Stimulated activated CD8-positive, alpha-beta memory T cell treated with anti-CD3 and anti-CD28 coated beads, Interleukin-15, amount 100 ng/mL, for 24 hours (primary cell): ENCODE data around the gene CERS6.
"Not testable (repeated sequence)": the region's sequence is repeated elsewhere in the genome, so short reads cannot be mapped to it uniquely, and the experiment has no call there.

Experiments
- DNase-seq: peaks from one replicate; pipeline ENCODE4 v3.0.0-alpha.2; 2020; ENCODE audit warnings: low read depth

CERS6 gene

DNA sequence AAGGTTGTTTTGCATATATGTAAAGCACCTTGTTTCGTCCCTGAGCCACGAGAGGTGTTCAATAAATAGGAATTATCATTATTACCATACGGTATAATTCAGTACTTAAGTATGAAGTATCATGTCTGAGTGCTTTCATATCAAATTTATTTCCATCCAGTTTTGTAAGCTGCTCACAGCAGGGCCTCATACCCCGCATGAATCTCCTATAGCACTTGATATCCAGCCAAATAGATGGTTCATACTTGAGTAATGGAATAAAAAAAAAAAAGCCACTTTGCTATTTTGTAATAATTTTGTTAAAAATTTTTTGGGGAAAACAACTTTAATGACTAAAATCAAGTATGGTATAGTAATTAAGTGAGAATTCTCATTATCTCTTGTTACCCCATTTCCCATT lies 185.6 kb downstream of the CERS6 start:
- DNase-seq = no peak

DNA sequence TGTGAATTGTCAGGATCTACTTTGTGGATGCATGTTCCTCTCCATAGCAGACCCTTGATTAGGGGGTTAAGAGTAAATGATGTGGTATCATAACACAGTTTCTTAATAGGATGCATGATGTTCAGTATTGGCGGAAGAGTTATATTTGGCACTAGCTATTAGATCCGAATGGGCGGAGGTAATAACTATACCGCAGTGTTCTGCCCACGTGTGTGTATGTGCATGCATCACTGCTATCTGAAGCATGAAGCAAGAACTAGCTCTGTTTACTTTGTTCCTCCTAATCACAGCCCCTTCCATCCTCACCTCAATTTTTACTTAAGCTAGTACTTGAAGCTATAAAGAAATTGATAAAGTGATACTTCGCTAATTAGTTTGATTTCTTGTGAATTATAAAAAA lies 186.8 kb downstream of the CERS6 start:
- DNase-seq = no peak

DNA sequence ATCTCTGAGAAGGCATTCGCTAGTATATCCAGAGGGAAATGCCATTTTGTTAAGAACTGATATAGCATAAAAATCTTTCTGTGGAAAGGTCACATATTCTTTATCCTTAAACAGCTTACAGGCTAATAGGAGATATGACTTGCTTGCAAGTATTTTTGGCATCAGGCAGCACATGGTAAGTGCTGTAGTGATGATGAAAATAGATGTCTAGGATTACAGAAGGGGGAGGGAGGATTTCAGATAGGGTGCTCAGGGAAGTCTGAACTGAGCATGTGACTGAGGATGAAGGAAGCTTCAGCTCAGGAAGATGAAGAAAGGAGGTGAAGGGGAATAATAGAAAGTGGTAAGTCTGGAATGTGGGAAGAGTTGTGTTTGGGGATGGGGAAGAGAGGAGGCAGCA lies 187.9 kb downstream of the CERS6 start:
- DNase-seq = no peak

DNA sequence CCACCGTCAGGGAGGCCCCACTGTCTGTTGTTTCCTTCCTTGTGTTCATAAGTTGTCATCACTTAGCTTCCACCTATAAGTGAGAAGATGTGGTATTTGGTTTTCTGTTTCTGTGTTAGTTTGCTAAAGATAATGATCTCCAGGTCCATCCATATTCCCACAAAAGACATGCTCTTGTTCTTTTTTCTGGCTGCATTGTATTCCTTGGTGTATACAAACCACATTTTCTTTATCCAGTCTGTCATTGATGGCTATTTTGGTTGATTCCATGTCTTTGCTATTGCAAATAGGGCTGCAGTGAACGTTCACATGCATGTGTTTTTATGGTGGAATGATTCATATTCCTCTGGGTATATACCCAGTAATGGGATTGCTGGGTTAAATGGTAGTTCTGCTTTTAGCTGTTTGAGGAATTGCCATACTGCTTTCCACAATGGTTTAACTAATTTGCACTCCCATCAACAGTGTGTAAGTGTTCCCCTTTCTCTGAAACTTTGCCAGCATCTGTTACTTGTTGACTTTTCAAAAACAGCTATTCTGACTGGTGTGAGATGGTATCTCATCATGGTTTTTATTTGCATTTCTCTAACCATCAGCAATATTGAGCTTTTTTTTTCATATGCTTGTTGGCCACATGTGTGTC lies 189.7 kb downstream of the CERS6 start:
- no peak for DNase-seq

DNA sequence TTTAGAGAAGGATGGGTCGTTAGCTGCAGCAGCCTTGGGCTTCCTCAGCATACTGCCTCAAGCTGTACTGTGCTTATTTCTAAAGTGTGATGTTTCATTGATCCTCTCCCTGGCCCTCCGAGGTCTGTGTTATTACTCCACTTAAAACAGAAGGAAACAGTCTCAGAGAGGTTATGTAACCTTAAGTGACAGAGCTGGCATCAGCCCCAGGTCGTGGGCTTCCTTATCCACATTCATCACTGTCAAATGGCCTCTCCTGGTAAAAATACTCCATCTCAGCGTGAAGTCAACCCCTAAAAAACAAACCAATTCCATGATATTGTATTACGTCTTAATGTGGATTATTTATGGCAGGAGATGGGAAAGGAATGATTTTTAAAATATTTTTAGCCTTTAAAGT lies 193.0 kb downstream of the CERS6 start:
- DNase-seq = no peak

DNA sequence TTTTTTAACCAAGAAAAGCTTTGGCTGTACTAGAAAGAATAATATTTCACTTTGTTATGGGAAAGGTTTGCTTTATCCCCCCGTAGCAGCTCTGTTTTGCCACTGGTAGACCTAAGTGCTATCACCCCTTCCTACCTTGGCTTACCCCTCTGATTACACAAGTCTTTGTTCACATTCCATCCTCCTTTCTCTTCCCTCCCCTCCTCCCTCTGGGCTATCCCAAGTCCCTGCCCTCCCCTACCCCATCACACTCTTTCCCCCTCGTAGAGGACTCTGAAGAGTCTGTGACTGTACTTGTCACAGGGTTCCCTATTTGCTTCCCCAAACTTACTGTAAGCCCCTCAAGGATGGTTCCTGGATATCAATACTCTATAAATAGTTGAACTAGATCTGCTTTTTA lies 193.5 kb downstream of the CERS6 start:
- DNase-seq = no peak

DNA sequence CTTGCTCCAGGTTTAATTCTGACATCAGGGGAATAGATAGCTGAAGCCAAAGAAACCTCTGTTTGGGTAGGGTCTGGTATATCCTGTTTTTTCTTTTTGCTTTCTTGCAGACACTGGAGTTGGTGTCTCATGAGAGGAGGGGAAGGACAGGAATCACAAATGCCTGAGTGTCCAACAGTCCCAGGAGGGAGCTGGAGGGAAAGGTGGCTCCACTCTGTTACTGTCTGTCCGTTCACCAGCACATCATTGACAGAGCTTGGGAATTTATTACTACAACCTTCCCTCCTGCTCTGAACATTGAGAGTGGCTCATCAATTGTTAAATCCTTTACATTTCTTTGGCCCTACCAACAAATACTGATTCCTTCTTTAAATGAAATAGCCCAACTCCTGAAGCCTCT lies 194.1 kb downstream of the CERS6 start:
- DNase-seq = no peak

DNA sequence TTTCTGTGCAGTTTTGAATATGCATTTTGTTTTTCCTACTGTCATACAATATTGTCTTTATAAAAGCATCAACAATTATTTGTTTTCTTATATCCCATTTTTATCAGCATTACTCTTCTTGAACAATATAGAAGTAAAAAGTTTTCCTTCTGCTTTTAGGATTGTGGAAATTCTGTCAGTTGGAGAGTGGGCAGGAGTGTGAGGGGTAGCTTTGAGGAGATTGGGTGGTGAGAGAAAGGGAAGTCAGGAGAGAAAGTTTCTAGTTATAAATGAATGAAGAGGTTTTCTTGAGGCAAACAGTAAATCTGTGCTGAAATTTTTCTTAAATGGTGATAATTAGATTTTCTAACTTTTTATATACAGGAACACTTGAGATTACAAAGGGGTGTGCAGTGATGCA lies 194.7 kb downstream of the CERS6 start:
- DNase-seq = no peak

DNA sequence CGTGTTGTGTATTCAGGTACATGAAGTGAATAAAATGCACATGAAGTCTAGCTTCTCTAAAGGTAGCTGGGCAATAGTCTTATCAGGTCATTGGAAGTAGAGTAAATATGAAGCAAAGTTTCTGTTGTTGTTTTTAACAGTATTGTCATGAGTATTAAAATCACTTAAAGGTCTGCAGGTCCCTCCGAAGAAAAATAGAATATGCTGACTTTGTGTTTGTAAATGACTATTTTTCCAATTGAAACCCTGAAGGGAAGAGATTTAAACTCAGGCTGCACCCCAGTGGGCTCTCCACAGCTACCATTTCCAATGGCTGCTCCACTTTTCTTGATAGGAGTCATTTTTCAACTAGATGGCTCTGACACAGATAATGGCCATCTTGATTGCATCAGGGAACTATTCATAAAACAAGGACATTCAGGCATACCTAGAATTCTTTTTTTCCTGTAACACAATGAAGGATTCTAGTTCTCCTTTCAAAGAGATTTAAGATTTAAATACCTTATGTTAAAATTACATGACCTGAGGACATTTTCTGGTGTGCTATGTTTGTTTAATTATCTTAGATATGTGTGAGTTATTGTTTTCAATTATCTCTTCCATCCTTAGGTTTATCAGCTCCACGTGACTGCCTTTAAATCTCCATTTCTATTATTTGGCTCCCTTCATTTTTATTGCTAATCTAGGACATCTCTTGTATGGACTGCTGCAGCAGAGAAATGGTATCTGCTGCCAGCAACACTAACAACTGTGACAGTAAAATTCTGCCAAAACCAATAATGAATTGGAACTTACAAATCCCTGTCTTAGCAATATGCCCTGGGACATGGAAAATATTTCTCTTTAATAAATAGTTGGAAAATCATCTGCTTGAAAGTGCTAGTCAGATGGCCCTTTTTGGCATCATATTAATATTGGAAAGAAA lies 197.2 kb downstream of the CERS6 start:
- no peak for DNase-seq

DNA sequence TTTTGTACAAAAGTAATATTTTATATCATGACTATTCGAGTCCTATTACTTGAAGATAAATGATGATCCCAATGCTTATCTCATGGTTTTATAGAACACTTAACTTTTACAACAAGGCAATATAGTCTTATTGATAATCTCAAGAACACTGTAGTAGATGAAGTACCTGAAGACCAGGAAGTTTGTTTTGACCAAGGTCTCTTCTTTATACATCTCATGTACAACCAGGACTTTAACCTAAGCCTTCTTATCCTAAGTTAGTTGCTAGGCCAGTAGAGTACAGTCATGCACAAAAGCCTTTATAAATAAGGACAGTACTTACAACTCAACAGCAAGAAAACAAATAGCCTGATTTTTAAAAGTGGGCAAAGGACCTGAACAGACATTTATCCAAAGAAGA lies 198.6 kb downstream of the CERS6 start:
- DNase-seq = no peak

DNA sequence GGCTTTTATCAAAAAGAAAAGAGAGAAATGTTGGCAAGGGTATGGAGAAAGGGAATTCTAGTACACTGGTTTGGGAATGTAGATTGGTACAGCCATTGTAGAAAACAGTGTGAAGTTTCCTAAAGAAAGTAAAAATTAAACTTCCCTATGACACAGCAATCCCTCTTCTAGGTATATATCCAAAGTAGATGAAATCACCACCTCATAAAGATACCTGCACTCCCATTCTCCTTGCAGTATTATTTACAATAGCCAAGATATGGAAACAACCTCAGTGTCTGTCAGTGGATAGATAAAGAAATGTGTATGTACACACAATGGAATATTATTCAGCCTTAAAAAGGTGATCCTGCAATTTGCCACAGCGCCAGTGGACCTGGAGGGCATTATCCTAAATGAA lies 199.1 kb downstream of the CERS6 start:
- DNase-seq = no peak

DNA sequence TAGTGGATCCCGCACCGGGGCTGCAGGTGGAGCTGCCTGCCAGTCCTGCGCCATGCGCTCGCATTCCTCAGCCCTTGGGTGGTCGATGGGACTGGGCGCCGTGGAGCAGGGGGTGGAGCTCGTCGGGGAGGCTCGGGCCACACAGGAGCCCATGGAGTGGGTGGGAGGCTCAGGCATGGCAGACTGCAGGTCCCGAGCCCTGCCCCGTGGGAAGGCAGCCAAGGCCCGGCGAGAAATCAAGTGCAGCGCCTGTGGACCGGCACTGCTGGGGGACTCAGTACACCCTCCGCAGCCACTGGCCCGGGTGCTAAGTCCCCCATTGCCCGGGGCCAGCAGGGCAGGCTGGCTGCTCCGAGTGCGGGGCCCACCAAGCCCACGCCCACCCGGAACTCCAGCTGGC lies 201.3 kb downstream of the CERS6 start:
- DNase-seq = not testable (repeated sequence)

DNA sequence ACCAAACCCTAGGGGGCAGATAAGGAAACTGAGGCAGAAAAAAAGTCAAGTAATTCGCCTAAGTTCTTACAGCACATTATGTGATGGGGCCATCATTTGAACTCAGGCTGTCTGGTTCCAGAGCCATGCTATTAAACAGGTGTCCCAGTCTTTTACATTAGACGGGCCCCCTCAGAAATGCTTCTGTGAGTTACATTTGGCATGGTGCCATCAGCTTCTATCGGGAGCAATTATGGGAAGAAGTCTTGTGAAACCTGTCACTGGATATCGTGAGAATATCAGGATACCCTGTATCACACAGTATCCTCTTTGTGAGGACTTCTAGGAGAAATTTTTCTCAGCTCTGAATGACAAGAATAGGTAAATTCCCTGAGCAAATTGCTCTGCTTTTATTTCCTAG lies 202.6 kb downstream of the CERS6 start:
- DNase-seq = no peak

DNA sequence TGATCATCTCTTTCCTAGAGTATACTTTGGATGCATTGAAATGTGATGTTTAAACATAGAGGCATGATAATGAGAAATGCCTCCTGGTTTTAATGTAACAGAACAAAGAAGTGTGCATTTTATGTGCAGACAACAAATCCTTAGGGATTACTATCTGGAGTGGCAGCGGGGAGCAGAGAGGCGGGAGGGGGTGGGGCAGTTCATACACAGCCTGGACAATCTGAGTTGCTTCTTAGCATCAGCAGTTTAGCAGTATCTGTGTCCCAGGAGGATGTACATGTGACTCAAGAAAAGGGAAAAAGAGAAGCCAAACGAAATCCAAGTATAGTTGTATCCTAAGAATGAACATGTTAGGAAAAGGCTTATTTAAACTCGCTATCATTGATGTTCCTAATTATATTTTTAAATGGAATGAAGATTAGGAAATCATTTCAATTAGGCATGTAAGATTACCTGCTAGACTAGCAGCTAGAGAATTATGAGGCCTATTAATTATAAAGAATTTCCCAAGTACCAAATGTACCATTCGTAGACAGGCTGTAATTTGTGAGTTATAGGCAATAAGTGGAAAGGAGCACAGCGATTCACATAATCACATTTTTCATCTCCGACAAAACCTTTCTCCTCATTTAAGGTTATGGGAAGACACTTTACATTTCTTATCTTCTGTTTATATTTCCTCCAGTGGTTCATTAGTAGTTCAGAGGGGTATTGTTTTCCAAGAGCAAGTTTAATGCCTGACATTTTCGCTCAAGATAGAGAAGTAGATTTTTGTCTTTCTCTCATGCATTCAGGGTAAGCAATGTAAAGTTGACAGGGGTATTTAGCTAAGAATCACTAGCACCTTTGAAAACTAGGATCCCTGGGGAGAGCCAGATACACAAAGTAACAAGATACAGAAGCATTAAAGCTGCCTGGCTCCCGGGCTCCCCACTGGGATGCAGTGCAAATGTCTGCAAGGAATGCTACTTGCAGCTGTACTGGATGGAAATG lies 205.1 kb downstream of the CERS6 start:
- no peak for DNase-seq

DNA sequence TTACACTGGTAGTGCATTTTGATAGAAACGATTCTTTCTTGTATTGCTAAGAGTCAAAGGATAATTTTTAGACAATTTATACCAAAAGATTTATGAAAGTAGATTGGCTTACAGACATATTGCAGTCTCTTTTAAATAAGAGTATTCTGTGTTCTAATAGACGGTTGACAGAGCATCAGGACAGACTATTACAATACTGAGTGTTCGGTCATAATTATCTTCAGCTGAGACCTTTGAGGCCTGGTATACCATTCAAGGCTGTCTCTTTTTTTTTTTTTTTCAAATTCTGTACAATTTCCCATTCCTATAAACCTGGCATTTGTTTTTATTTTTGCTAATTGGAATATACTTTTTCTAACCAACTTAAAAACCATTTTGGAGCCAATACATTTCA lies 205.8 kb downstream of the CERS6 start:
- DNase-seq = no peak

DNA sequence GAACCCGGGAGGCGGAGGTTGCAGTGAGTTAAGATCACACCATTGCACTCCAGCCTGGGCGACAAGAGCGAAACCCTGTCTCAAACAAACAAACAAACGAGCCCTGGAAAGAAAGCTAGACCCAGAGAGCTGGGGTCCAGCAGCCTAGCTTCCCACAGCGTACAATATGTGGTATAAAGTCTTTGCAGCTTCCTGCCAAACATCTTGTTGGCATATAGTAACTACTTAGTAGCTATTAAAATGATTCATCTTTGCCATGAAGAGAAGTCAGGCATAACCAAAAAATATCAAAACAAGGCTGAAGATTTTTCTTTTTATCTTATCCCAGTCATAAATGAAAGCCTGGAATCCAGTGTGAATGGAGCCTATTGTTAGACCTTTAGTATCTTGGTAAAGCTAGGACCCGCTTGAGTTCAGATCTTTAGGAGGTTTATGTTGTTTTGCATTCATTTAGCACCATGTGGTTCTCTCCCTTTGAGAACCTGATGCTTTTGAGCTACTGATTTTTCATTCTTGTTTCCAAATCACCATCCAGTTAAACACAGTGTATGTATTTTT lies 206.7 kb downstream of the CERS6 start:
- DNase-seq = no peak

DNA sequence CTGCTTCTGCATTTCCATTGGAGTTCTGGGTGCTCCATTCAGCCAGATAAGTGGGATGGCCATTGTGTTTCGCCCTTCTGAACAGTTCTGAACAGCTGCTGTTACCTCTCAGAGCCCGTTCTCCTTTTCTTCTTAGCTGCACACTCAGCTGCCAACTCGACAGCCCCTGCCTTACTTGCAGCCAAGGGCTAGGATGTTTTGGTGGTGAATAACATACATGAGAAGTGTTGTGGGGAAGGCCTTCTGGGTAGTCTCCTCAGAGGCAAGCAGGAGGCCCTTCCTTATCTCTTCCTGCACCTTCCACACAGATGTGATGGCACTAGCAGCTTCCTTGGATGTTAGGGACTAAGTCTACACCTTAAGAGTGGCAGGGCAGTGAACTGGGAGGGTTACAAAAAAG lies 207.9 kb downstream of the CERS6 start:
- DNase-seq = no peak

DNA sequence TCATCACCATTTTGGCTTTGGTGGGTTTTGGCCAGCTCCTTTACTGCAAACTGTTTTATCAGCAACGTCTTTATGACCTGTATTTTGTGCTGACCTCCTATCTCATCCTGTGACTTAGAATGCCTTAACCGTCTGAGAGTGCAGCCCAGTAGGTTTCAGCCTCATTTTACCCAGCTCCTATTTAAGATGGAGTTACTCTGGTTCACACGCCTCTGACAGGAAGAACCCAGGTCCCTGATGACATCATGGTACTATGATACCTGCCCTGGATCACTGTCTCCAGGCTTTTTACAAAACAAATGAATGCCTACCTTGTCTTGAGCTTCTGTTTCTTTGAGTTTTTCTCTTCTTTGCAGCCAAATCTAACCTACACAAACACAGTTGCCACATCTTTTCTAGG lies 208.6 kb downstream of the CERS6 start:
- DNase-seq = not testable (repeated sequence)

DNA sequence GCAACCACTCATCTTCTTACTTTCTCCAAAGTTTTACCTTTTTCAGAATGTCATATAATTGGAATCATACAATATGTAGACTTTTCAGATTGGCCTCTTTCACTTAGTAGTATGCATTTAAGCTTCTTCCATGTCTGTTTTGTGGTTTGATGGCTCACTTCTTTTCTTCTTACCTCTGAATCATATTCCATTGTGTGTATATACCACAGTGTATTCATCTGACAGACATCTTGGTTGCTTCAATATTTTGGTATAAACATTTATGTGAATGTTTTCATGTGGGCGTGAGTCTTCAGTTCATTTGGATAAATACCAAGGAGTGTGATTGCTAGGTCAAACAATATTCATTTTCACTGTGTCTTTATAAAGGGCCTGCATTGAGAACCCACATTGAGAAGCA lies 210.3 kb downstream of the CERS6 start:
- DNase-seq = no peak

DNA sequence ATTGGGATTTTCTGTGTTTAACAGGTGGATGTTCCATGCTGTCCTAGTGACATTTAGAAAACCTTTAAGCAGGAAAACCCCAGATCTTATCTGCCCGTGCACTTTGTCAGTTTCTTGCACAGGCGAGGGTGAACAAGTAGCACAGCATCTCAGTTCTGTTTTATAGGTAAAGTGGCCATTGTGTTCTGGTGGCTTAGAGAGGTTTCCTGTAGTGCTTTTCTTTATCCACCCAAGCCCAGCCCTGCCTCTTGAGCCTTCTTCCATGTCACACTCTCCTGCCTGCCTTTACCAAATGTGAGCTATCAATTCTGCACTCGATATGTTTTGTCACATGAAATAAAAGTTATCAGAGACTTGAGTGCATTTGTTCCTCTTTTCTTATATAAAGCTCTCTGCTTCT lies 211.1 kb downstream of the CERS6 start:
- DNase-seq = no peak

DNA sequence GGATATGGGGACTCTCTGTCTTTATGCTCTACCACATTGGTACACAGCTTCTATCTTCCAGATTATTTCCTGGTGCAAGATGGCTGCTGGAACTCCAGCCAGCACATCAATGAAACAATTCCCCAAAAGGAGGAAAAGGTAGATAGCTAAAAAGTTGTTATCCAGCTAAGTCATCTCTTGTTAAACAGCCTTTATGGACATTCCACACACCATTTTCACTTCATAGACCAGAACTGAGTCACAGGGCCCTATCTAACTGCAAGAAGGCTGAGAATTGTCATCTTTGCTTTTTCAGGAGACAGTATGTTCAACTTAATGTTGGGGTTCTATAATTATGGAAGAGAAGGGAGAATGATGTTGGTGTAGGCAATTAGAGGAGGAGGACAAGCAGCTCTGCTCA lies 213.1 kb downstream of the CERS6 start:
- no peak for DNase-seq

DNA sequence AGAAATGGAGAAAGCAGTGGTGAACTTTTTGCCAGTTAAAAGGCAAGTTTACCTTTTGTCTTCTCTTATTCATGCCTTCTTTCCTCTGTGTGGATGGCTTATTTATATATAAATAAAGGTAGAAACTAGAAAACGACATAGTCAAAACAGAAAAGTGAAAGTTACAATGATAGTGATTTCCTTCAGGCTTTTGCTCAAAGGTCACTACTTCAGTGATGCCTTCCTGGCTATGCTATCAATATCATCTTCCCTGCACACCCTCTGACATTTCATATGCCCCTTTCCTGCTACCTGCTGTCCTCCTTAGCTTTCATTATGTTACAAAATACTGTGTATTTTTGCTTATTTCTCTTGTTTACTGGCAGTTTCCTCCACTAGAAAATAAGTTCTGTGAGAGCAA lies 214.4 kb downstream of the CERS6 start:
- DNase-seq = no peak
